Stimulated activated memory B cell treated with anti-CD40 and anti-IgM and Interleukin-4, amounts not matched to agents 10 μg/mL and 1 μg/mL and 100 μg/mL, for 72 hours (primary cell): ENCODE results near the gene VARS1.

Source experiments
- ATAC-seq: fragments of 150-1000 bp; cut with Tn5 transposase; 2 replicates; pipeline ENCODE4 v1.10.0; 2021
- H3K27ac Mint-ChIP-seq: one replicate; pipeline ENCODE4 v1.8.0; 2022; ENCODE audit warnings: mild to moderate bottlenecking, mixed read lengths
- H3K27me3 Mint-ChIP-seq: one replicate; pipeline ENCODE4 v1.8.0; 2022; ENCODE audit warnings: mixed read lengths
- H3K36me3 Mint-ChIP-seq: one replicate; pipeline ENCODE4 v1.8.0; 2022; ENCODE audit warnings: mixed read lengths
- H3K4me1 Mint-ChIP-seq: one replicate; pipeline ENCODE4 v1.8.0; 2022; ENCODE audit warnings: mixed read lengths
- H3K4me3 Mint-ChIP-seq: one replicate; pipeline ENCODE4 v1.8.0; 2022; ENCODE audit warnings: mild to moderate bottlenecking, moderate library complexity, mixed read lengths
- H3K9me3 Mint-ChIP-seq: one replicate; pipeline ENCODE4 v1.8.0; 2022; ENCODE audit warnings: mixed read lengths

The VARS1 gene

DNA sequence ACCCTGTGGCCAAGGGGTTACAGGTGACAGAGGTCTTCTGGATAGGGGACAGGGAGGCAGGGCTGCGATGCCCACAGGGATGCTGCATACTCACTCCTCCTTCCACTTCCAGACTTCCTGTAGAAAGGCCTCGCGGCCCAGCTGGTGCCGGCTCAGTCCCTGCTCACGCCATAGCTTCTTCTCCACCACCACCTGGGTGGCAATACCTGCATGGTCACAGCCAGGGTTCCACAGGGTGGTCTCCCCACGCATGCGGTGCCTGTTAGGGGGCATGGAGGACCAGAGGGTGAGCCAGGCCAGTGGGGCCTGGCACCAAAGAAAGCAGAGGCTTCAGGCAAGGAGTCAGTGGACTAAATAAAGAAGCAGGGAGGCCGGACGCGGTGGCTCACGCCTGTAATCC, 10.1 kb downstream of the VARS1 start:
- Mint-ChIP-seq H3K36me3 (peaks cover 47% of the 10 kb centered on the region), H3K4me1 (peaks cover 29% of the 10 kb centered on the region), H3K27ac (no peak overlapping the region)

DNA sequence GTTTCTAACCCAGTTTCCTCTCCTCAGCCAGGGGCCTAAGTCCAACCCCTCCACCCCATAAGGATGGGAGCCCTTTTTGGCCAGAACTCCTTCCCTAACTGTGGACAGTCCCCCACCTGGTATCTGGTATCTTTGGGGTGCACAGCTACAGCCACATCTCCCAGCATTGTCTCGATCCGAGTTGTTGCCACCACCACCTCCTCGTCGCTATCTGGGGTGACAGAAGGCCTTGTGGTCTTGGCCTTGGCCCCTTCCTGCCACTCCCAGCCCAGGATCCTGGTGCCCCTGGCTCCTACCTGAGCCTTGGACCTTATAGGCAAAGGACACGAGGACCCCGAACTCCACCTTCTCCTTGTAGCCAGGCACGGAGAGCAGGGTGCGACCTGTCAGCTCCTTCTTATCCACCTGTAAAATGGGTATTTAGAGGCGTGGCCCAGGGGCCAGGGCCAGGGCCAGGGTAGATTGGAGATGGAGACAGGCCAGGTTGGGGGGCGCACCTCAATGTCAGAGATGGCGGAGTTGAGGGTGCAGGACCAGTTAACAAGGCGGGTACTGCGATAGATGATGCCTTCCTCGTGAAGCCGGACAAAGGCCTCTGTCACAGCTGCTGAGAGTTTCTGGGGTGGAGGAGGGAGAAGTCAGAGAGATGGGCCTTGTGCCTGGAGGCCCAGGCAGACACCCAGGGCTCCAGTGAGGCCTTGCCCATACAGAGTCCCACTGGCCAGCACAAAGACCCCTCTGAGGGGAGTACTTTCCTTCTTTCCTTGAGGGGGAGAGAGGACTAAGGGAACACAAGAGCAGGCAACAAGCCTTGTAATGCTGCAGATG, 11.2 kb downstream of the VARS1 start:
- H3K27me3 Mint-ChIP-seq, result no peaks in the 10 kb centered on the region
- peak overlapping the region; percentile 69 for H3K27ac Mint-ChIP-seq
- peaks cover 49% of the 10 kb centered on the region for H3K36me3 Mint-ChIP-seq
- H3K4me1 Mint-ChIP-seq, result peaks cover 17% of the 10 kb centered on the region
- no peak overlapping the region for H3K4me3 Mint-ChIP-seq
- ATAC-seq, result no peak
- H3K9me3 Mint-ChIP-seq, result no peaks in the 10 kb centered on the region

More for the DNA sequence above, 10.1 kb downstream of the VARS1 start:
- ATAC-seq, result no peak
- no peaks in the 10 kb centered on the region for H3K27me3 Mint-ChIP-seq
- H3K4me3 Mint-ChIP-seq, result no peak overlapping the region
- no peaks in the 10 kb centered on the region for H3K9me3 Mint-ChIP-seq

DNA sequence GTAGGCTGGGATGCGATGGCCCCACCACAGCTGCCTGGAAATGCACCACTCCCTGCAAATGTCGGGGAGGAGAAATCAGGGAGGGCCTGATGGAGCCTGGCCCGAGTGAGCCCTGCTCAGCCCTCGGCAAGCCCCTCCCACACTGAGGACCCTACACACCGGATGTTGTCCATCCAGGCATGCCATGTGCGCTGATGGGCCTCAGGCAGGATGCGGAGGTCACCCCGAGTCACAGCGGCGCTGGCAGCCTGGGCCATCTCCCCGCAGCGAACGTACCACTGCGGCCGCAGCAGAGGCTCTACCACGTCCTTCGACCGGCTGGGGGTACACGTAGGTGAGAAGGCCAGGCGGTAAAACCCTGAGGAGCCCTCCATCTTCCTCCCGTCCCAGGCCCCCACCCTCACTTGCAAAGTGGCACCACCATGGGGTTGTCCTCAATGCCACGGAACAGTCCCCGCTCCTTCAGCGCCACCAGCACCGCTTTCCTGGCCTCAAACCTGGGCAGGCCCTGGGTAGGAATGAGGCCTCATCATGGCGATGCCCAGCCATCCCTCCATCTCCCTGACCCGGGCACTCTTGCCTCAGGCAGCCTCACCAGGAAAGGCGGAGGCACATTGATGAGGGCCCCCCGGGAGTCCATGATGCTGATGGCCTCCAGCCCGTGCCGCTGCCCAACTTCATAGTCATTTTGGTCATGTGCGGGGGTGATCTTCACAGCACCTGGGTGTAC, 13.3 kb downstream of the VARS1 start:
- Mint-ChIP-seq H3K27me3 (no peaks in the 10 kb centered on the region), H3K4me1 (peaks cover 19% of the 10 kb centered on the region), H3K4me3 (no peak overlapping the region), H3K9me3 (no peaks in the 10 kb centered on the region), H3K36me3 (peaks cover 54% of the 10 kb centered on the region), H3K27ac (peak overlapping the region; percentile 22)
- ATAC-seq, result no peak

DNA sequence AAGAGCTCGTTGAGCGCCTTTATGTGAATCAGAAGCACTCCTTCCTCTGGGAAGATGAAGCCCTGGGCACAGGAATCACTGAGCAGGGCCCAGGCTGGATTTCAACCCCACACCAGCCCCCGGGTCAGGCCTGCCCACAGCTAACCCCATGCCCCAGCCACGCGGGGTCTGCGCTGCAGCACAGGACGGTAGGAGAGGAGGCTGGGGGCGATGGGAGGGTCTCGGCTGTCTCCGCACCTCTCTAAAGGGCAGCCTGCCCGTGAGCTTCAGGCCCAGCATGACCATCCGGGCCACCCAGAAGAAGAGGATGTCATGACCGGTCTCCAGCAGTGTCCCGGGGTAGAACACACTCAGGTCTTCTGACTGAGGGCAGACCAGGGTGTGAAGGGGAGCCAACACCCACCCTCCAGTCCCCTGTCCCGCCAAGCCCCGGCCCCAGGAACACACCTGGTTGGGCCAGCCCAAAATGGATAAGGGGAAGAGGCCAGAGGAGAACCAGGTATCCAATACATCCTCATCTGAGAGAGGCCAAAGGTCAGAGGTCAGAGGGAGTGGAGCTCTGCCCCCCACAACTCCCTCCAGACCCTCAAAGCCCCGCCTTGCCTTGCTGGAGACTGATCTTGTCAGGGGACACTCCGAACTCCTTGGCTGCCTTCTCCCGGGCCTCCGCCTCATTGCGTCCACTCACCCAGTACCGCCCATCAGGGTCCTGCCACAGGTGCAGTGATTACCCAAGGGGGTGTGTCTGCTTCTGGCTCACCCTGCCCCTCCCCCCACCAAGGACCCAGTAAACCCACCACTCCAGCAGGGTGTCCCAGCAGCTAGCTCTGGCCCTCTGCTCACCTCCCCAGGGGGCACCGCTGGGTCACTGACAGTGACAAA, 14.1 kb downstream of the VARS1 start:
- Mint-ChIP-seq H3K27ac (no peak overlapping the region), H3K36me3 (peaks cover 55% of the 10 kb centered on the region), H3K4me3 (no peak overlapping the region), H3K9me3 (no peaks in the 10 kb centered on the region), H3K4me1 (peaks cover 27% of the 10 kb centered on the region), H3K27me3 (no peaks in the 10 kb centered on the region)
- ATAC-seq, result no peak

DNA sequence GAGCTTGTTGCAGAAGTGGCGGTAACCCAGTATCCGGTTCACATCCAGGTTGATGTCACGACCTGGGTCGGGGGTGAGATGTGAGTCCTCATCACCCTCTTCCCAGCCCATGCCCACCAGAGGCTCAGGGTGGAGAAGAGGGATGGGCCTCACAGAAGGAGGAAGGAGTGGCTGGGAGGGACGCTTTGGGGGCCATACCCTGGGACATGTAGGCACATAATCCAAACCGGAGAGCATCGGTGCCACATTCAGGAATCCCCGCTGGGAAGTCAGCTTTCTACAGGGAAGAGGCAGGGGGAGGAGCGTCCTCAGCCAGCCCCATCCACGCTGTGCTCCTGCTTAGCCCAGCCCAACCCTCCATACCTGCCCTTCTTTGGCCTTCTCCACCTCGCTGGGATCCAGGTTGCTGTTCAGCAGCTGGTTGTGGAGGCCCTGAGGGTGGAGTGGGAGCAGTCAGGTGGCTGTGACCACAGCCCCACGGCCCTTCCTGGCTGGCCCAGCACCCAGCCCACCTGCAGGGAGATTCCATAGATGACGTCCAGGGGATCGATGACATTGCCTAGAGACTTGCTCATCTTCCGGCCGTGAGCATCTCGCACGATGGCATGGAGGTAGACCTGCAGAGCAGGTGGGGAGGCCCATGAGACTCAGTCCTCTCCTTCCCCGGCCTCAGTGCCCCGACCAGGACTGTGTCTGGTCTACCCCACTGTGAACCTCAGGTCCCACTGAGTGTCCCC, 14.9 kb downstream of the VARS1 start:
- Mint-ChIP-seq H3K27me3 (no peaks in the 10 kb centered on the region), H3K9me3 (no peaks in the 10 kb centered on the region), H3K4me3 (no peak overlapping the region), H3K4me1 (peaks cover 35% of the 10 kb centered on the region), H3K36me3 (peaks cover 50% of the 10 kb centered on the region), H3K27ac (no peak overlapping the region)
- no peak for ATAC-seq

DNA sequence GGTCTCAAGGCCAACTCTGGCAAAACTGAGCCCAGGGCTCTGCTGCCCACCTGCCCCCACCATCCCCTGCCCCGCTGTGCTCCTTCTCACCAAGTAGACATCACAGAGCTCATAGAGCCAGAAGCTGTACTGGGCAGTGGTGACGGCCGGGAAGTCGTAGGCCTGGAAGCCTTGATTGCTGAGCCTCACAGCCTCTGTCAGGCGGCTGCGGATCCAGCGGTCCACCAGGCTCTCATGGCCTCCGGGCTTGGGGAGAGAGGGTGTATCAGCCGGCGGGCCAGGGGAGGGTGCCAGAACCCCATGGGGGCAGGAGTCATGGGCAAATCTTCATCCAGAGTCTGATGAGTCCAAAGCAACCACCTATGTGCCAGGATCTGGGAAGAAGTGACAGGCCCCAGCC, 15.6 kb downstream of the VARS1 start:
- ATAC-seq, result no peak
- Mint-ChIP-seq H3K9me3 (no peaks in the 10 kb centered on the region), H3K36me3 (peaks cover 48% of the 10 kb centered on the region), H3K4me3 (no peak overlapping the region), H3K4me1 (peaks cover 42% of the 10 kb centered on the region), H3K27me3 (no peaks in the 10 kb centered on the region), H3K27ac (no peak overlapping the region)

DNA sequence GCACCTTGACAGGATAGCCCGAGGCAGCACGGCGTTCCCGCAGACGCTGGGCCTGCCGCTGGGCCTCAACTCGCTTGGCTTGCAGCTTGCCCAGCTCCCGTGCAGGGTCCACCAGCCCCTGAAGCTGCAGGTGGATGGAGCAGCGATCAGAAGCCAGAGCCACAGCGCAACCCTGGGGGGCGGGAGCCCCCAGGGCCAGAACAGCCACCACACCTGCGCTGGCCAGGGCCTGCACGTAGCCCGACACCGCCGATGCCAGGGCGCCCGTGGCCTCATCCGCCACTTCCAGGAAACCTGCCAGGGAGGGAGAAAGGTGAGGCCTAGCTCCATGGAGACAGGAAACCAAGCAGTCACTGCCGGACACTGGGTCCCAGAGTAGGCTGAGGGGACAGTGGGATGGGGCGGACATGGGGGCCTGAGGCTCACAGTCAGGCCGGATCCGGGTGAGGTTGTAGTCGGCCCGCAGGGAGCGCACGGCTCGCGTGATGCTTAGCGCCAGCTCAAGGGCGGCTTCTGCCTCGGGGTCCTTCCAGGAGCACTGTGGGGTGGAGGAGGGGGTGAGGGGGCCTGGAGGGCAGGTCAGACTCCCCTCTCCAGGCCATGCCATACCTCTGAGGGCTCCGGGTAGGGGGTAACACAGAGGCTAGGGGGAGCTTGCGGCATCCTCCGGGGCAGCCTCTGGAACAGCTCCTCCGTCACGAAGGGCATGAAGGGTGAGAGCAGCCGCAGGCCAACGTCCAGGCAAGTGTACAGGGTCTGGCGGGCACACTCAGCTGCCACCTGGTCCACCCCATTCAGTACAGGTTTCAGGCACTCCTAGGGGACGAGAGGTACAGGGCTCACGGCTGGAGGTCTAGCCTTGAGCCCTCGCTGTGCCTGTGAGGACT, 16.3 kb downstream of the VARS1 start:
- Mint-ChIP-seq H3K27me3 (no peaks in the 10 kb centered on the region), H3K27ac (no peak overlapping the region), H3K36me3 (peaks cover 41% of the 10 kb centered on the region), H3K4me3 (no peak overlapping the region), H3K4me1 (peaks cover 36% of the 10 kb centered on the region), H3K9me3 (no peaks in the 10 kb centered on the region)
- ATAC-seq, result no peak

DNA sequence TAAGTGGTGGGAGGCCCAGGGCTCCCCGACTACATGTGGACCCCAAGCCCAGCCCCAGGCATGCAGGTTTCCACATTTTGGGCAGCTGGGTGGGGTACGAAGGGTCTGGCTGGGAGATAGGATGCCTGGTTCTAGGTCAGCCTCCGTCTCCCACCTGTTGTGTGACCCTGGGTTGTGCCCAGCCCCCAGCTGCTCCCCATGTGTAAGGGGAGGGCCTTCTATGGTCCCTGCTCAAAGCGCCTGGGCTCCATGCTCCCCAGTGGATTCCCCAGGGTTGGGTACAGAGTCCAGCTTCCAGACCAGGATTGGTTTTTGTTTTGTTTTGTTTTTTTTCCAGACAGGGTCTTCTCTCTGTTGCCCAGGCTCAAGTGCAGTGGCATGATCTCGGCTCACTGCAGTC, 17.4 kb downstream of the VARS1 start:
- Mint-ChIP-seq H3K27me3 (no peaks in the 10 kb centered on the region), H3K9me3 (no peaks in the 10 kb centered on the region), H3K4me3 (no peak overlapping the region), H3K27ac (peak overlapping the region; percentile 90), H3K4me1 (peaks cover 33% of the 10 kb centered on the region), H3K36me3 (peaks cover 35% of the 10 kb centered on the region)
- ATAC-seq, result no peak

DNA sequence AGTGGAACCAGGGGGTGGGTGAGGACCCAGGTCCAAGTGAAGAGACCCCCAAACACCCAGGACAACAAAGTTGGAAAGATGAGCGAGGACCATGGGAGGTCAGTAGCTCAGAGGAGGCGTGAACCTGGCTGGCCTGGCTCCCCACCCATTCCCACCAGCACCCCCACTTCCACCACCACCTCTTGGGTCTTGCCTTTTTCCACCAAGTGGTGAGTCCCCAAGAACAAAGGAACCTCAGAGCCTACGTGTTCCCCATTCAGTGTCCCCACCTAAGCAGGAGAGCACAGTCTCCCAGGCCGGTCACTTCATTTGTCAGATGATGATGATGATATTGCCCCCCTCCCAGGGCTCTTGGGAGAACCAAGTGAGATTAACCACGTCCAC, 17.9 kb downstream of the VARS1 start:
- Mint-ChIP-seq H3K36me3 (peaks cover 30% of the 10 kb centered on the region), H3K4me3 (no peak overlapping the region), H3K27me3 (no peaks in the 10 kb centered on the region), H3K27ac (peak overlapping the region; percentile 90), H3K9me3 (no peaks in the 10 kb centered on the region), H3K4me1 (peaks cover 38% of the 10 kb centered on the region)
- no peak for ATAC-seq

DNA sequence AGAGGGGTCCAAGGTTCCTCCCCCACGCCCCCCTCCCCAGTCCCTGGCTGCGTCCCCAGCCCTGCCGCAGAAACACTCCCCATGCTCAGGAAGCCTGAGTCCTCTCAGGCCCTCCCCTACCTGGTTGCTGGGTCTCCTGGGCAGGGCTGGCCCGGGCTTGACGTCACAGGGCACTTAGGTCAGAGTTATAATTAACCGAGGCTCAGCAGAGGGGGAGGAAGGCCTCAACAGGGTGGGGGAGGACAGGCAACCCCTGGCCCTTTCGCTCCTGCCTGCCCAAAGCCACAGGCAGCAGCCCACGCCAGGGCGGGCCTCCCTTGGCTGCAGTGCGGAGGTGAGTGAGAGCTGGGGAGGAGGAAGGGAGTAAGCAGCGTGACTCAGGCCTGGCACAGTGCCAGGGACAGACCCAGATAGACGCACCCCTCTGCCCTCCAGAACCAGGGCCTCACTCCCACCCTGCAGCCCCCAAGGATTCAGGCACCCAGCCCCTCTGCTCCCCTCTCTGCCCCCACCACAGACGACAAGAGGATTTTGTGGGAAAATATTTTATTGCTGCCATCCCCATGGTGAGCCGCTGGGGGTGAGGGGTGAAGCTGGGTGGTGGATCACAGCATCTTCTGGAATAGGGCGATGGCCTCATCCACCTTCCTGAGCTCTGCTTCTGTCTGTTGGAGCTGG, 18.4 kb downstream of the VARS1 start, which contains the start of gene VWA7:
Gene VWA7, minus strand, starts transcription at position 340 of the 678 bp plus-strand sequence. CDS start 549 bp downstream, outside the sequence.
- H3K9me3 Mint-ChIP-seq, result no peaks in the 10 kb centered on the region
- H3K27ac Mint-ChIP-seq, result peak within 1 kb of the TSS; percentile 90
- H3K4me1 Mint-ChIP-seq, result peaks cover 40% of the 10 kb centered on the region
- peak within 1 kb of the TSS; percentile 51 for H3K4me3 Mint-ChIP-seq
- peak; percentile 92 for ATAC-seq
- no peaks in the 10 kb centered on the region for H3K27me3 Mint-ChIP-seq
- H3K36me3 Mint-ChIP-seq, result peaks cover 28% of the 10 kb centered on the region

DNA sequence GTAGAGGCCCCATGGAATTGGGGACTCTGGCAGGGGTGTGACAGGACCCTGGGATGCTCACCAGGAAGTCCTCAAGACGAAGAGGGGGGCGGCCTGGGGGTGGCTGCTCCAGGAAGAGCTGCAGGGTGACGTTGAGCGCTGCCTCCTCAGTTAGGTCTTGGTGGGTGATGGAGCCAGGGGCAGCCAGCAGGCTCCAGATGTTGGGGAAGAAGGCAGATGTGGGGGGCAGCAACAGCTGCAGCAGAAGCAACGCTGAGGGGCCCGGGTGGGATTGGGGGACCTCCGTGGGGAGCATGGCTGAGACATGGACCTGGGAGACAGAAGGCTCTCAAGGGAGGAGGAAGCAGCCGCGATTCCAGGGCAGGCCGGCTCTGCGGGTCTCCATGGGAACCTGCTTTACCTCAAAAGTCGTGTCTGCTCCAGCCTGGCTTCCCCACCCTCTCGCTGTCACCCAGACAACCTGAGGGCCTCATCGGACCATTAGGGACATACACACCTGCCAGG, 19.0 kb downstream of the VARS1 start:
- Mint-ChIP-seq H3K27ac (peak overlapping the region; percentile 90), H3K9me3 (no peaks in the 10 kb centered on the region), H3K4me3 (peak overlapping the region; percentile 51), H3K36me3 (peaks cover 28% of the 10 kb centered on the region), H3K27me3 (no peaks in the 10 kb centered on the region), H3K4me1 (peaks cover 40% of the 10 kb centered on the region)
- ATAC-seq, result no peak

DNA sequence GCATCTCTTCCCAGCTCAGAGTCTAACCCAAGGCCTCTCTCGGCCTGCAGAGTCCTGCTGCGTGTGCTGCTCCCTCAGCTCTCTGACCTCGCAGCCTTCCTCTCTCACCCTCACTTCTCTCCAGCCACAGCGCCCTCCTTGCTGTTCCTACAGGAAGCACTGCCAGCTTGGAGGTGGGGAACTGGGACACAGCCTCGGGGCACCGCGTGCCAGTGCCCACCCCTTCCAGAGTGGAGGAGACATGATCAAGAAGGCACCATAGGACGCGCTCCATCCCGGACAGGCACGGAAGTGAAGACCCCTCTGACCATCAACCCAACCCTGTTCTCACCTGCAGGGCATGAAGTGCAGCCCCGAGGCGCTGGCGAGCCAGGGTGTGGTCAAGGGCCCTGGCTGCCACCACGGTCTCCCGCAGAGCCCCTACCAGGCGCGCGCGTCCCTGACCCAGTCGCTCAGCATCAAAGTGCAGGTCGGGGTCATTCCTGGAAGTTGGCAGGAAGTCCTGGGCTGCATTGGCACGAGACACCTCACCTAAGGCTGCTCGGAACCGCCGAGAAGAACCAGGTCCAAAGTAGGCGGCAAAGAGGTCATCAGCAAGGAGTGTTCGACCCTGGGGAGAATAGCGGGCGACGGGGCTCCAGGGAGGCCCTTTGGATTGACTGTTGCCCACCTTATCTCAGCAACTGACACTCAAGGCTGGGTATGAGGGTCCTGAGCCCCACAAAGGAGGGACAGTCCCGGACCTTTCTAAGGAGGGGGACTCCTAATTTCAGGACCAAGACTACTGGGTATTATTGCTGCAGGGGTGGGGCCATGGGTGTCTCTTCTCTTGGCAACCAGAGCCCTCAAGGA, 19.7 kb downstream of the VARS1 start:
- H3K27ac Mint-ChIP-seq, result peak overlapping the region; percentile 90
- peaks cover 40% of the 10 kb centered on the region for H3K4me1 Mint-ChIP-seq
- ATAC-seq, result no peak
- peaks cover 22% of the 10 kb centered on the region for H3K36me3 Mint-ChIP-seq
- no peaks in the 10 kb centered on the region for H3K9me3 Mint-ChIP-seq
- peak overlapping the region; percentile 51 for H3K4me3 Mint-ChIP-seq
- no peaks in the 10 kb centered on the region for H3K27me3 Mint-ChIP-seq
